T-helper 2 cell treated with Interferon-gamma antibody and Interleukin-4, amounts not matched to agents 5 μg/mL and 100 μg/mL, for 36 hours (primary cell): ENCODE results near the gene EFR3B.

Source experiments
- DNase-seq: peaks from one replicate; pipeline ENCODE4 v3.0.0; 2021; ENCODE audit warnings: low spot score
- H3K27ac Mint-ChIP-seq: one replicate; pipeline ENCODE4 v1.8.0; 2021; ENCODE audit warnings: mild to moderate bottlenecking, mixed read lengths
- H3K27me3 Mint-ChIP-seq: one replicate; pipeline ENCODE4 v1.8.0; 2021; ENCODE audit warnings: low read depth, mixed read lengths
- H3K36me3 Mint-ChIP-seq: one replicate; pipeline ENCODE4 v1.8.0; 2021; ENCODE audit warnings: low read depth, mixed read lengths
- H3K4me1 Mint-ChIP-seq: one replicate; pipeline ENCODE4 v1.8.0; 2021; ENCODE audit warnings: low read depth, mixed read lengths
- H3K4me3 Mint-ChIP-seq: one replicate; pipeline ENCODE4 v1.8.0; 2022; ENCODE audit warnings: mild to moderate bottlenecking, moderate library complexity, mixed read lengths
- H3K9me3 Mint-ChIP-seq: one replicate; pipeline ENCODE4 v1.8.0; 2021; ENCODE audit warnings: mixed read lengths

EFR3B gene

GRCh38 chr2:25071966-25072365, 30.1 kb downstream of the EFR3B start:
- H3K9me3 Mint-ChIP-seq: no peaks in the 10 kb centered on the region
- H3K4me1 Mint-ChIP-seq: no peaks in the 10 kb centered on the region
- no peak for DNase-seq
- H3K27me3 Mint-ChIP-seq: peaks cover 11% of the 10 kb centered on the region
- no peak overlapping the region for H3K4me3 Mint-ChIP-seq
- no peaks in the 10 kb centered on the region for H3K36me3 Mint-ChIP-seq
- H3K27ac Mint-ChIP-seq: no peak overlapping the region

DNA sequence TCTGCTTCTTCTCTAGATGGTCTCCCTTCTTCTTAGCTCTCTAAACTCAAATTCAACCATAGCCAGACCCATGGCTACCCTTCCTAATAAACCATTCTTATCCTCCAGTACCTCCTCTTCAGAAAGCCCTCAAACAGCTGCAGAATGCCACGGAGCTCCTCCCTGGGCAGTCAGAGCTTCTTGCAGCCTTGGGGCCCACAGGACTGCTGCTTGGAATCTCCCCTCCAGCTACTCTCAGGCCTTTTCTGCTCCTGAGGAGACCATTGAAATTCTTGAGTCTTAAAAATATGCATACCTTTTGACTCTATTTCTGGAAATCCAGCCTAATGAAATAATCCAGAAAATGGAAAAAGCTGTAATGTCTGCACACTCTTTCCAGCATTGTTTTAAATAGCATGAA, 30.7 kb downstream of the EFR3B start:
- no peak for DNase-seq
- Mint-ChIP-seq H3K27me3 (peaks cover 14% of the 10 kb centered on the region), H3K27ac (no peak overlapping the region), H3K36me3 (no peaks in the 10 kb centered on the region), H3K4me3 (no peak overlapping the region), H3K9me3 (no peaks in the 10 kb centered on the region), H3K4me1 (no peaks in the 10 kb centered on the region)

DNA sequence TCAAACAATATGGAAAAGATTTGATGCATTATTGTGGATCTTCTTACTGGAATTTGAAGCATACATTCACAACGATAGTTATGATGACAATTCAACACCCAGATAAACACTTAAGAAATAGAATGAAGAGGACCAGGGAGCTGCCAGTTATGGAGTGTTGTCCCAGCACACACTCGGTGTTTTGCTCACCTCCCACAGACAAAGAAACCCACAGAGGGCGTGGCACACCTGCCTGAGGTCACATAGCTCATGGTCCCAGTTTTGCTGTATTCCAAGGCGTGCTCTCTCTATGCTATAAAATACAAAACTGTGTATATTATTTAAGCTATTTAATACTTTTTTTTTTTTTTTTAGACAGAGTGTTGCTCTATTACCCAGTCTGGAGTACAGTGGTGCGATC, 31.1 kb downstream of the EFR3B start:
- H3K36me3 Mint-ChIP-seq: no peaks in the 10 kb centered on the region
- peaks cover 16% of the 10 kb centered on the region for H3K27me3 Mint-ChIP-seq
- H3K9me3 Mint-ChIP-seq: no peaks in the 10 kb centered on the region
- no peak for DNase-seq
- H3K4me3 Mint-ChIP-seq: no peak overlapping the region
- H3K27ac Mint-ChIP-seq: no peak overlapping the region
- no peaks in the 10 kb centered on the region for H3K4me1 Mint-ChIP-seq

- Mint-ChIP-seq H3K27me3 (peaks cover 22% of the 10 kb centered on the region), H3K4me3 (no peak overlapping the region), H3K36me3 (no peaks in the 10 kb centered on the region), H3K9me3 (no peaks in the 10 kb centered on the region), H3K27ac (no peak overlapping the region), H3K4me1 (no peaks in the 10 kb centered on the region)
- DNase-seq: no peak
Measured at GRCh38 chr2:25073914-25074313, 32.0 kb downstream of the EFR3B start.

DNA sequence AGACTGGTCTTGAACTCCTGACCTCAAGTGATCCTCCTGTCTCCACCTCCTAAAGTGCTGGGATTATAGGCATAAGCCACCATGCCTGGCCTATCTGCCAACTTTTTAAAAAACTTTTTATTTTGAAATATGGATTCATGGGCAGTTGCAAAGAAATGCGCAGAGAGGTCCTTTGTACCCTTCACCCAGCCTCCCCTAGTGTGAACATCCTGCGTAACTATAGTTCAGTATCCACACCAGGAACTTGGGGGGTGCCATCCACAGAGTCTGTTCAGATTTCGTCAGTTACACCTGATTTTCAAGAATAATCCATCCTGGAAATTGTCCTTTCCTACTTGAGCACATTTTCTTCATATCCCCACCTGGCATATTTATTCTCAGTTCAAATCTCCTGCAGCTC, 33.0 kb downstream of the EFR3B start:
- Mint-ChIP-seq H3K9me3 (no peaks in the 10 kb centered on the region), H3K36me3 (no peaks in the 10 kb centered on the region), H3K4me3 (no peak overlapping the region), H3K27ac (no peak overlapping the region), H3K4me1 (no peaks in the 10 kb centered on the region), H3K27me3 (peaks cover 27% of the 10 kb centered on the region)
- no peak for DNase-seq

DNA sequence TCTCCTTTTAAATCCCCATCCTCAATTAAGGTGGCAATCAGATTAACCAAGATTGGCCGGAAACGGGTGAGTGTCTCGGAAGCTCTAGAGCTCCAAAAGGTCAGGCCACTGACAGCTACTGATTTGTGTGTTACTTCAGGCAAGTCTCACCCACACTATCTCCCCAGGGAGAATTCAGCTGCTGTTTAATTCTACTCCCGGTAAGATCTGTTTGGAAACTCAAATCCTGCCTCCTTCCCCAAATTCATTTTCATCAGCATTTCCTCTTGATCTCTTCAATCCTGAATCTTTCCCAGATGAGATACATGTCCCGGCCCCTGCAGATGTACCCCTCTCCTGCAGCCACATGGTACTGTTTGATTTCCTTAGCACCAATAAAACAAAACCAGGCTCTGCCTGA, 34.9 kb downstream of the EFR3B start:
- no peaks in the 10 kb centered on the region for H3K36me3 Mint-ChIP-seq
- DNase-seq: no peak

DNA sequence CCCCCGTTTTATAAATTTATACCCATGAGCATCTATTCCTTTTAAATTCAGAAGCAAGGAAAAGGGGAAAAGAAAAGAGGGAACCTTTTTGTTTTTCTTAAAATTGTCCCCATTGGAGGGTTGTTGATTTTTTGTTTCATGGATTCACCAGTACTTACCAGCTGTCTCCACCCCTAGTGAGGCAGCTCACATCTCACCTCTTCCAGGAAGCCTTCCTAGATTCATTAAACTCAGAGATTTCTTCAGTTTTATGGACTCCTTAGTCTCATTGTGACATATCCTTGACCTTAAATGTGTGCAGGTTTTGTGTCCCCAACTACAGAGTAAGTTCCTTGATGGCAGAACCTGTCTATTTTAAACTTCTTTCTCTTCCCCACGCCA, 35.9 kb downstream of the EFR3B start:
- H3K4me1 Mint-ChIP-seq: no peaks in the 10 kb centered on the region
- H3K27ac Mint-ChIP-seq: no peak overlapping the region
- no peak for DNase-seq
- H3K9me3 Mint-ChIP-seq: no peaks in the 10 kb centered on the region
- no peak overlapping the region for H3K4me3 Mint-ChIP-seq
- H3K36me3 Mint-ChIP-seq: no peaks in the 10 kb centered on the region
- peaks cover 31% of the 10 kb centered on the region for H3K27me3 Mint-ChIP-seq

More for the DNA sequence above, 34.9 kb downstream of the EFR3B start:
- Mint-ChIP-seq H3K4me1 (no peaks in the 10 kb centered on the region), H3K4me3 (no peak overlapping the region), H3K27me3 (peaks cover 29% of the 10 kb centered on the region), H3K9me3 (no peaks in the 10 kb centered on the region), H3K27ac (no peak overlapping the region)

DNA sequence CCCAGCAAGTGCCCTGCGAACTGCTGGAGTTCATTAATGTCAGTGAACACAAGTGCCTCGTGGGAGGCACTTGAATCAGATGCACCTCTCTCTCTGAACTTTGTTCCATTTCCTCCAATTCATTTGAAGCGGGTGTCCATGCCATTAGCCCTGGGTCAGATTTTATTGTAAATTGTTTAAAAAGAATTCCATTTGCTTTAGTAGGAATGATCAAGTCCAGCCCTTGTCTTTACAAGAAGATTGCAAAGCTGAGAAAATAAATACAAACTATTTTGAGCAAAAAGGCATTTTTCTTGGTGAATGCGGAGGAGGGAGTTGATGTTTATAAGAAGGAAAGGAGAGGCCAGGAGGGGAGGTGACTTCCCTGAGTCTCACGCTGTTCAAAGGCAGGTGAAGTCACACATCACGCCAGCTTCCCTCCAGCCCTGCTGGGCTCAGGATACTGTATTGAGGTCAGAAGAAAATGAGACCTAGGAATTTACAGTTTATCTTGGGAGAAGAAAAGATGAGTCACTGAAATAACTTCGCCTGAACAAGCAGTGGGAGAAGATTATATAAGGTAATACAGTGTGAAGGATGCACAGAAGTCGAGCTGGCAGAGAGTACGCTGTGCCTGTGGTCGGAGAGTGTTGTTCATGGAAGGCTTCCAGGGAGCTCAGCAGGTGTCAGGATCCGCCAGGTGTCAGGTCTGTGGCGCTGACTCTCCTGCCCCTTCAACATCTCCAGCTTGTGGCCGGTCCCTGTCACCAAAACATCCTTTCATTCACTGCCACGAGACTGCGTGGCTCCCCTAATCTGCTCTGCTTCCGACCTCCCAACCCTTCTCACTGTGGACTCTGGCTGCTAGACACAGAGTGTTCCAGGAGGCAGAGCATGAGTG, 36.5 kb downstream of the EFR3B start:
- DNase-seq: no peak
- no peaks in the 10 kb centered on the region for H3K4me1 Mint-ChIP-seq
- H3K36me3 Mint-ChIP-seq: no peaks in the 10 kb centered on the region
- H3K4me3 Mint-ChIP-seq: no peak overlapping the region
- peaks cover 33% of the 10 kb centered on the region for H3K27me3 Mint-ChIP-seq
- H3K27ac Mint-ChIP-seq: no peak overlapping the region
- H3K9me3 Mint-ChIP-seq: no peaks in the 10 kb centered on the region

DNA sequence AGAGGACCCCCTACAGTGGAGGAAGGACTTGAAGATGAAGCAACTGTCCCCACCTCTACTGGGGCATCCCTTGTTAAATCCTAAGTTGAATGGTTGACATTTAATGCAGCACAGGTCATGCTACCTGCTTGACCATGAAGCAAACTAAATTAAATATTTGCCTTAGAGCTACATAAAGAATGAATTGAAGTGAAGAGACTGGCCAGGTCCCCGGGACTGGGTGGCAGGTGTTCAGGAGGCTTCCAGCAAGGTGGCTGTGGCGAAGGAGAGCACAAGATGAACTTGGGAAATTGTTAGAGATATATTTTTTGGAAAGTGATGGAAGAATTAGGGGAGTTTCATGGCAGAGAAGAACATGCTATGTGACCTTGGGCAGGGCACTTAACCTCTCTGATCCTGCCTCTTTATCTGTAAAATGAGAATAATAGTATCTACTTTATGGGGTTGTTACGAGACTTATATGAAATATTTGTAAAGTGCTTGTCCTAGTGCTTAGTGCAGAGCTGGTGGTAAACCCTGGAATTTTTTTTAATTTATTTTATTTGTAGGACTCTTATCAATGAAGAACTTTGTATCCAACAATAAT, 37.3 kb downstream of the EFR3B start:
- no peaks in the 10 kb centered on the region for H3K36me3 Mint-ChIP-seq
- H3K4me3 Mint-ChIP-seq: no peak overlapping the region
- no peak for DNase-seq
- peaks cover 33% of the 10 kb centered on the region for H3K27me3 Mint-ChIP-seq
- H3K9me3 Mint-ChIP-seq: no peaks in the 10 kb centered on the region
- no peaks in the 10 kb centered on the region for H3K4me1 Mint-ChIP-seq
- no peak overlapping the region for H3K27ac Mint-ChIP-seq

- Mint-ChIP-seq H3K27me3 (peaks cover 28% of the 10 kb centered on the region), H3K36me3 (no peaks in the 10 kb centered on the region), H3K9me3 (no peaks in the 10 kb centered on the region), H3K4me3 (no peak overlapping the region), H3K27ac (no peak overlapping the region), H3K4me1 (no peaks in the 10 kb centered on the region)
- no peak for DNase-seq
Measured at GRCh38 chr2:25081237-25081790, 39.4 kb downstream of the EFR3B start.

GRCh38 chr2:25082002-25082622, 40.2 kb downstream of the EFR3B start:
- Mint-ChIP-seq H3K9me3 (no peaks in the 10 kb centered on the region), H3K36me3 (no peaks in the 10 kb centered on the region), H3K27ac (no peak overlapping the region), H3K27me3 (peaks cover 21% of the 10 kb centered on the region), H3K4me3 (no peak overlapping the region), H3K4me1 (no peaks in the 10 kb centered on the region)
- DNase-seq: no peak

- peaks cover 4% of the 10 kb centered on the region for H3K27me3 Mint-ChIP-seq
Measured at GRCh38 chr2:25085761-25086560, 44.1 kb downstream of the EFR3B start.

GRCh38 chr2:25088817-25089516, 47.1 kb downstream of the EFR3B start:
- H3K9me3 Mint-ChIP-seq: no peaks in the 10 kb centered on the region

More at GRCh38 chr2:25085761-25086560, 44.1 kb downstream of the EFR3B start:
- no peak overlapping the region for H3K27ac Mint-ChIP-seq
- H3K36me3 Mint-ChIP-seq: no peaks in the 10 kb centered on the region
- no peak for DNase-seq
- no peak overlapping the region for H3K4me3 Mint-ChIP-seq
- H3K9me3 Mint-ChIP-seq: no peaks in the 10 kb centered on the region
- no peaks in the 10 kb centered on the region for H3K4me1 Mint-ChIP-seq

More at GRCh38 chr2:25088817-25089516, 47.1 kb downstream of the EFR3B start:
- Mint-ChIP-seq H3K27ac (no peak overlapping the region), H3K36me3 (no peaks in the 10 kb centered on the region), H3K4me3 (no peak overlapping the region), H3K4me1 (no peaks in the 10 kb centered on the region), H3K27me3 (no peaks in the 10 kb centered on the region)
- no peak for DNase-seq
